Right renal cortex interstitium (tissue), 3 donors: Measurements from ENCODE around the gene MAPT. TPM values are rescaled to one million over a fixed set of nuclear protein-coding genes. Genes with fewer than 3 reads are reported as not detected.
"Not testable (repeated sequence)": the region's sequence is repeated elsewhere in the genome, so short reads cannot be mapped to it uniquely, and the experiment has no call there.

Experiments used
- DNase-seq, 3 donors: peaks; one replicate each; pipeline ENCODE4 v3.0.0-alpha.2; 2013; ENCODE audit warnings: low read depth in 3 of 3, low spot score in 2 of 3
- polyA plus RNA-seq, 3 donors: library from polyadenylated mRNA; unstranded; fragments of 120-200 nt; gene quantifications; one replicate each; pipeline ENCODE4 v1.2.1, GENCODE V29; 2013; ENCODE audit not compliant: insufficient read length in 3 of 3

MAPT gene
- polyA plus RNA-seq, 3 donors, result 7.7 to 11.3 (median 9.5) TPM

- DNase-seq, result no peak
Measured at GRCh38 chr17:45861165-45861564, 33.2 kb upstream of the MAPT start.

- DNase-seq, result not testable (repeated sequence)
Measured at GRCh38 chr17:45862127-45862526, 32.2 kb upstream of the MAPT start.

GRCh38 chr17:45863857-45864654, 30.3 kb upstream of the MAPT start:
- no peak for DNase-seq

- DNase-seq, result no peak
Measured at GRCh38 chr17:45867171-45867570, 27.2 kb upstream of the MAPT start.

GRCh38 chr17:45867702-45868101, 26.7 kb upstream of the MAPT start:
- DNase-seq, result no peak

- no peak for DNase-seq
Measured at GRCh38 chr17:45868276-45868675, 26.1 kb upstream of the MAPT start.

- no peak for DNase-seq
Measured at GRCh38 chr17:45869676-45870341, 24.5 kb upstream of the MAPT start.

- DNase-seq, result no peak
Measured at GRCh38 chr17:45870342-45870974, 23.9 kb upstream of the MAPT start.

- no peak for DNase-seq
Measured at GRCh38 chr17:45871718-45872117, 22.6 kb upstream of the MAPT start.

- no peak for DNase-seq
Measured at GRCh38 chr17:45873728-45874127, 20.6 kb upstream of the MAPT start.

GRCh38 chr17:45874151-45874550, 20.2 kb upstream of the MAPT start:
- DNase-seq, result no peak

- no peak for DNase-seq
Measured at GRCh38 chr17:45876539-45876938, 17.8 kb upstream of the MAPT start.

GRCh38 chr17:45877467-45877866, 16.9 kb upstream of the MAPT start:
- DNase-seq, result no peak

GRCh38 chr17:45883063-45883462, 11.3 kb upstream of the MAPT start:
- DNase-seq, result no peak

- DNase-seq, result no peak
Measured at GRCh38 chr17:45886852-45887251, 7.5 kb upstream of the MAPT start.

- no peak for DNase-seq
Measured at GRCh38 chr17:45888392-45888791, 6.0 kb upstream of the MAPT start.

- DNase-seq, result no peak
Measured at GRCh38 chr17:45889579-45889978, 4.8 kb upstream of the MAPT start.

GRCh38 chr17:45893725-45894021, 681 bp upstream of the MAPT start:
- DNase-seq, result no peak

- no peak for DNase-seq
Measured at GRCh38 chr17:45895304-45895968, 1.1 kb downstream of the MAPT start.

- no peak for DNase-seq
Measured at GRCh38 chr17:45895969-45896785, 1.8 kb downstream of the MAPT start.
